Activated CD8-positive, alpha-beta T cell treated with anti-CD3 and anti-CD28 coated beads, Interleukin-2, amount 10 ng/mL, durations not matched to agents 7 days and 5 days (primary cell): ENCODE results near the gene VAV3. TPM values are rescaled to one million over a fixed set of nuclear protein-coding genes. Genes with fewer than 3 reads are reported as not detected.
"Not testable (repeated sequence)": the region's sequence is repeated elsewhere in the genome, so short reads cannot be mapped to it uniquely, and the experiment has no call there.

Experiments used
- ATAC-seq: fragments of 150-1000 bp; cut with Tn5 transposase; one replicate; pipeline ENCODE4 v1.10.0; 2021; ENCODE audit warnings: moderate library complexity
- CTCF ChIA-PET: fragments of 350-600 bp; sonication (Branson Sonifier 250); formaldehyde crosslinking; loops from one replicate; lab custom pipeline; 2021; ENCODE audit warnings: antibody characterized with exemption; lab: Charles Lee
- POLR2A ChIA-PET: fragments of 350-600 bp; sonication (Branson Sonifier 250); formaldehyde crosslinking; loops from one replicate; lab custom pipeline; 2021; ENCODE audit warnings: antibody characterized with exemption; lab: Charles Lee
- DNase-seq: peaks from one replicate; pipeline ENCODE4 v3.0.0-alpha.2; 2020
- H3K27ac Mint-ChIP-seq: one replicate; pipeline ENCODE4 v1.8.0; 2021; ENCODE audit warnings: mild to moderate bottlenecking, mixed read lengths
- H3K27me3 Mint-ChIP-seq: one replicate; pipeline ENCODE4 v1.8.0; 2021; ENCODE audit warnings: low read depth, mixed read lengths
- H3K36me3 Mint-ChIP-seq: one replicate; pipeline ENCODE4 v1.8.0; 2021; ENCODE audit warnings: low read depth, mixed read lengths
- H3K4me1 Mint-ChIP-seq: one replicate; pipeline ENCODE4 v1.8.0; 2021; ENCODE audit warnings: low read depth, mixed read lengths
- H3K4me3 Mint-ChIP-seq: one replicate; pipeline ENCODE4 v1.8.0; 2021; ENCODE audit warnings: mild to moderate bottlenecking, mixed read lengths
- H3K9me3 Mint-ChIP-seq: one replicate; pipeline ENCODE4 v1.8.0; 2022; ENCODE audit warnings: mixed read lengths; ENCODE audit not compliant: insufficient read depth
- total RNA-seq, 2 experiments: library from RNA; stranded (reverse); gene quantifications; one replicate each; pipeline ENCODE4 v1.2.3, GENCODE V29; 2021

Gene VAV3
- total RNA-seq, 2 experiments from 2014 or later: 5.2 to 6.9 TPM

DNA sequence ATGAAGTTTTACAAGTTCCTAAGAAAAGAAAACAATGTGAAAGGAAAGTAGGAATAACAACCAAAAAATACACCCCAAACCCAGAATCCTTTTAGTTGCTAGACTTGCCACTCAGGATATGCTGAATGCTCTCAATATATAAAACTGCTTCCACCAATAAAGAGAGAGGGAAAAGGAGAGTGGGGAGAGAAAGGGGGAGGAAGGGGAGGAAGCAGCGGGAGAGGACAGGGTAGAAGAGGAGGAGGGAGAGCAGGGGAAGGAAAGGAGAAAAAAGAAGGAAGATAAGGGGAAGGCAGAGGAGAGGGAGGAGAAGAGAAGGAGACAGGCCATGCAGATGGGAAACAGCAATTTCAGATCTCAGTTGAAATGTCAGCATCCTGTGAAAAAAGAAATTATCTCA lies 198.4 kb downstream of the VAV3 start:
- Mint-ChIP-seq H3K27me3 (no peaks in the 10 kb centered on the region), H3K27ac (no peak overlapping the region), H3K9me3 (no peaks in the 10 kb centered on the region), H3K4me3 (no peak overlapping the region), H3K4me1 (no peaks in the 10 kb centered on the region), H3K36me3 (no peaks in the 10 kb centered on the region)
- DNase-seq (no peak), ATAC-seq (no peak)
- POLR2A ChIA-PET: no interaction called here
- CTCF ChIA-PET: interaction anchor here (0.8 to 2.0 kb wide), 2 partner anchors 16 to 359 kb away, joined by 3 to 4 read pairs; no protein-coding TSS in a partner anchor

GRCh38 chr1:107762751-107763390 lies 202.1 kb downstream of the VAV3 start:
- DNase-seq (no peak), ATAC-seq (no peak)
- H3K4me1 Mint-ChIP-seq: no peaks in the 10 kb centered on the region
- POLR2A ChIA-PET: no interaction called here
- H3K36me3 Mint-ChIP-seq: peaks cover 2% of the 10 kb centered on the region
- H3K27ac Mint-ChIP-seq: no peak overlapping the region
- H3K9me3 Mint-ChIP-seq: no peaks in the 10 kb centered on the region
- CTCF ChIA-PET: interaction anchor here (0.6 to 1.1 kb wide), 3 partner anchors 15 to 180 kb away, joined by 3 read pairs; no protein-coding TSS in a partner anchor
- H3K4me3 Mint-ChIP-seq: no peak overlapping the region
- H3K27me3 Mint-ChIP-seq: no peaks in the 10 kb centered on the region

DNA sequence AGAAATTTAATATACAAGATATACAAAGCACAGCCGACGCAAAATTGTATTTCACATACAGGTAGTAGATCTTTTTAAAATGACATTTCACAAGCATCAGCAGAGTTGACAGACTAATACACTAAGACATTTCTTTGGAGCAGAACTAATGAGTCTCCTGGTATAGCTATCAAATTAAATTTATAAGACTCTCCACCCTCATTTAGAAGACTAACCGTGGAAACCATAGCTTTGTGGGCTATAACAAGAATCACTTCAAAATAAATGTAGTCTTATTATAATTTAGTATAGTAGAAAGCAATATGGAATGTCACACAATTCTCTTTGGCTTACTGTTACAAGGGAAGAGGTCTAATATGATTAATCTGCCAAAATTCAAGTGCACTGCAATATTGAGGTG lies 204.9 kb downstream of the VAV3 start:
- DNase-seq (no peak), ATAC-seq (no peak)
- Mint-ChIP-seq H3K4me1 (no peaks in the 10 kb centered on the region), H3K9me3 (no peaks in the 10 kb centered on the region), H3K36me3 (peaks cover 2% of the 10 kb centered on the region), H3K27me3 (no peaks in the 10 kb centered on the region), H3K27ac (no peak overlapping the region), H3K4me3 (no peak overlapping the region)
- ChIA-PET POLR2A (no interaction called here), CTCF (interaction anchor here (0.9 kb wide), 1 partner anchor 9 kb away, joined by 3 read pairs; no protein-coding TSS in a partner anchor)

GRCh38 chr1:107750364-107750959 lies 214.5 kb downstream of the VAV3 start:
- Mint-ChIP-seq H3K27ac (no peak overlapping the region), H3K4me1 (no peaks in the 10 kb centered on the region), H3K27me3 (no peaks in the 10 kb centered on the region), H3K9me3 (no peaks in the 10 kb centered on the region), H3K36me3 (no peaks in the 10 kb centered on the region), H3K4me3 (no peak overlapping the region)
- CTCF ChIA-PET: interaction anchor here (0.7 to 1.6 kb wide), 6 partner anchors 8 to 319 kb away, joined by 3 to 4 read pairs (median 4); no protein-coding TSS in a partner anchor
- POLR2A ChIA-PET: no interaction called here
- no peak for ATAC-seq
- DNase-seq: peak; percentile 49

DNA sequence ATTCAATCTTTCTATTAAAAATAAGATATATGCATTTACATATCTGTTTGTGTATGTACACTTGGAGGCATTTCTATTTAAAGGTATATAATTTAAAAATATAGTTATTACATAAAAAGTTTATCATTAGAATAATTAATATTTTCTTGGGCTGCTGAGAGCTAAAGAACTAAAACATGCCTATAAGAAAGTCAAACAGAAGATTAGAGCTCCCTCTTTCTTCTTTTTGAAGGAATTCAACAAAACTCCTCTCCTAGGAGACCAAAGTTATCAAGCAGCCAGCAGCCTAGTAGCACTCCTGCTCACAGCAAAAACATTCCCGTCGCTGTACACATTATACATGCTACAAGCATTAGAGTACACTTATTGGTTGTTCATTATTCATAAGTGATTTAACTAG lies 216.4 kb downstream of the VAV3 start:
- ATAC-seq: no peak
- no peak for DNase-seq
- POLR2A ChIA-PET: no interaction called here
- Mint-ChIP-seq H3K9me3 (no peaks in the 10 kb centered on the region), H3K27ac (no peak overlapping the region), H3K36me3 (no peaks in the 10 kb centered on the region), H3K4me1 (no peaks in the 10 kb centered on the region), H3K4me3 (no peak overlapping the region), H3K27me3 (no peaks in the 10 kb centered on the region)
- CTCF ChIA-PET: interaction anchor here (0.7 to 2.9 kb wide), 4 partner anchors 14 to 317 kb away, joined by 3 to 20 read pairs (median 4); no protein-coding TSS in a partner anchor

GRCh38 chr1:107741242-107741641 lies 223.7 kb downstream of the VAV3 start:
- Mint-ChIP-seq H3K27ac (no peak overlapping the region), H3K9me3 (no peaks in the 10 kb centered on the region), H3K4me1 (no peaks in the 10 kb centered on the region), H3K27me3 (no peaks in the 10 kb centered on the region), H3K4me3 (no peak overlapping the region), H3K36me3 (peaks cover 2% of the 10 kb centered on the region)
- DNase-seq: no peak
- POLR2A ChIA-PET: no interaction called here
- no peak for ATAC-seq
- CTCF ChIA-PET: interaction anchor here (1.2 kb wide), 1 partner anchor 10 kb away, joined by 4 read pairs; no protein-coding TSS in a partner anchor

DNA sequence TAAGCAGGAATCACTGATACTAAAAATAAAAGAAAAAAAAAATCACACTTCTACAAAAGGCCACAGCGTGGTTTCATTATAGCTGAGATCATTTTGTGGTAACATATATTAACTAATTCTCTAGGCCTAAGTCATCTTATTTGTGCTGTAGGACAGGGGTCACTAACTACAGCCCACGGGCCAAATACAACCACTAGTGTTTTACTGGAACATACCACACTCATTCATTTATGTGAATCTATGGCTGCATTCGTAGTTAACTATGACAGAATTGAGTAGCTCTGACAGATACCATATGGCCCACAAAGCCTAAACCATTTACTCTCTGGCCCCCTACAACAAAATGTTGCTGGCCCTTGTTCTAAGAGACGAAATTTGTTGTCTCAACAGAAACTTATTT lies 224.4 kb downstream of the VAV3 start:
- Mint-ChIP-seq H3K36me3 (peaks cover 2% of the 10 kb centered on the region), H3K27ac (no peak overlapping the region), H3K9me3 (no peaks in the 10 kb centered on the region), H3K4me1 (no peaks in the 10 kb centered on the region), H3K4me3 (no peak overlapping the region), H3K27me3 (no peaks in the 10 kb centered on the region)
- CTCF ChIA-PET: interaction anchor here (1.2 kb wide), 1 partner anchor 10 kb away, joined by 4 read pairs; no protein-coding TSS in a partner anchor
- ATAC-seq (no peak), DNase-seq (no peak)
- POLR2A ChIA-PET: interaction anchor here (0.6 kb wide), 2 partner anchors 18 to 542 kb away, joined by 3 read pairs; no protein-coding TSS in a partner anchor

GRCh38 chr1:107739651-107740050 lies 225.3 kb downstream of the VAV3 start:
- ChIA-PET CTCF (no interaction called here), POLR2A (no interaction called here)
- H3K27ac Mint-ChIP-seq: no peak overlapping the region
- no peaks in the 10 kb centered on the region for H3K9me3 Mint-ChIP-seq
- no peak overlapping the region for H3K4me3 Mint-ChIP-seq
- ATAC-seq (no peak), DNase-seq (no peak)
- no peaks in the 10 kb centered on the region for H3K4me1 Mint-ChIP-seq
- H3K27me3 Mint-ChIP-seq: no peaks in the 10 kb centered on the region
- peaks cover 2% of the 10 kb centered on the region for H3K36me3 Mint-ChIP-seq

DNA sequence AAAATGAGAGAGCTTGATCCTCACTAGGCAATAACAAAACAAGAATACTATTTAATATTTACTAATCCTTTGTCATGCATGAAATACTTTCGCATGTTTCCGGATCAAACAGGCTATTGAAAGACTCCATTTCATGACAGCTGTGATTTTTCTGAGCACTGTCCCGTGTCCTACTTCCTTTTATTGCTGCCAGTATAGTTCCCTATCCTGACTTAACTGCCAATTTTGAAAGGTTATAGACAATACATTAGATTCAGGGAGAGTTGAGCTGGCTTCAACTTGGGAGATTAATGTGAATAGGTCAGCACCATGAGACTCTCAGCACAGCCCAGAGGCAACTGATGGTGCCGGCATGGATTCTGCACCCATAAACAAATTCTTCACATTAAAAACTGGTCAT lies 225.8 kb downstream of the VAV3 start:
- ChIA-PET POLR2A (no interaction called here), CTCF (no interaction called here)
- H3K9me3 Mint-ChIP-seq: no peaks in the 10 kb centered on the region
- H3K4me1 Mint-ChIP-seq: no peaks in the 10 kb centered on the region
- no peak overlapping the region for H3K4me3 Mint-ChIP-seq
- H3K36me3 Mint-ChIP-seq: peaks cover 2% of the 10 kb centered on the region
- H3K27ac Mint-ChIP-seq: no peak overlapping the region
- no peak for ATAC-seq
- H3K27me3 Mint-ChIP-seq: no peaks in the 10 kb centered on the region
- DNase-seq: no peak

DNA sequence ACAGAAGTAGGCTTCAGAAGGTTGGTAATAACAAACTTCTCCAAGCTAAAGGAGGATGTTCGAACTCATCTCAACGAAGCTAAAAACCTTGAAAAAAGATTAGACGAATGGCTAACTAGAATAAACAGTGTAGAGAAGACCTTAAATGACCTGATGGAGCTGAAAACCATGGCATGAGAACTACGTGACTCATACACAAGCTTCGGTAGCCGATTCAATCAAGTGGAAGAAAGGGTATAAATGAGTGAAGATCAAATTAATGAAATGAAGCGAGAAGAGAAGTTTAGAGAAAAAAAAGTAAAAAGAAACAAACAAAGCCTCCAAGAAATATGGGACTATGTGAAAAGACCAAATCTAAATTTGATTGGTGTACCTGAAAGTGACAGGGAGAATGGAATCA lies 231.6 kb downstream of the VAV3 start:
- H3K4me1 Mint-ChIP-seq, H3K27ac Mint-ChIP-seq, POLR2A ChIA-PET, H3K4me3 Mint-ChIP-seq, H3K9me3 Mint-ChIP-seq, CTCF ChIA-PET, H3K27me3 Mint-ChIP-seq, DNase-seq, ATAC-seq, H3K36me3 Mint-ChIP-seq: not testable (repeated sequence)

DNA sequence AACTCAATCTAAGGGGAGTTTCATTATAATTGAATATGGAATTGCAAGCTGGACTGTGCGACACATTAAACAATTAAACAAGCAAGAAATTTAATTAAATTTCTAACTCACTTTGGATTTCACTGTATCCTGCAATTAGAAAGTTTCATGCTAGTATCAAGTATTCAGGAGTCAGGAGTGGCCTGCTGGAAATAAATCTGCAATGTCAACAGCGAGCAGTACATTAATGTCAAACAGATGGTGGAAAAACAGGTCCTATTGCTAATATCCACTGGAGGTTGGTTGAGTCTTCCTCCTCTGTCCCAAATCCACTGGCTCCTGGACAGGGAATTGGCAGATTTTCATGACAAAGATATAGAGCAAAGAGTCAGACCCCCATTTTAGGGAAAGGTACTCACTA lies 237.1 kb downstream of the VAV3 start:
- no peaks in the 10 kb centered on the region for H3K4me1 Mint-ChIP-seq
- H3K4me3 Mint-ChIP-seq: no peak overlapping the region

DNA sequence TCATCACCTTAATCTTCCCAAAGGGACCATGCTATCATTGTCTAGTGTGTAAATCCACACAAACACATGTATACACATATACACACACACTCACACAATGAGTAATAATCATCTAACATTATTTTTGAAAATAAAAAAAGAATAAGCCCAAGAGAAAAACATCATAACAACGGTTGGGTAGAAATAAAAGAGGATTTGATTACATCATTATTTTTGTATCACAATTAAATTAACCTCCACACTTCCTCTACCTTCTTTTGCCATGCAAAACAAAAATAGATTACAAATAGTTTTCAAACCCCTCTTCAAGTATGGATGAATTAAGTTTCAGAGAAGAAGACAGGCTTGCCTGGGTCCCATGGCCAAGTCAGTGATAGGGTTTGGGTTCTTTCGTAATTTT lies 238.1 kb downstream of the VAV3 start:
- H3K9me3 Mint-ChIP-seq: no peaks in the 10 kb centered on the region
- H3K36me3 Mint-ChIP-seq: no peaks in the 10 kb centered on the region
- no peak overlapping the region for H3K4me3 Mint-ChIP-seq
- ATAC-seq (no peak), DNase-seq (no peak)
- no peaks in the 10 kb centered on the region for H3K4me1 Mint-ChIP-seq
- CTCF ChIA-PET: no interaction called here
- POLR2A ChIA-PET: no interaction called here
- no peaks in the 10 kb centered on the region for H3K27me3 Mint-ChIP-seq
- H3K27ac Mint-ChIP-seq: no peak overlapping the region

More for the DNA sequence above, 237.1 kb downstream of the VAV3 start:
- POLR2A ChIA-PET: interaction anchor here (0.6 kb wide), 1 partner anchor 425 kb away, joined by 3 read pairs; no protein-coding TSS in a partner anchor
- no peak for ATAC-seq
- Mint-ChIP-seq H3K27ac (no peak overlapping the region), H3K9me3 (no peaks in the 10 kb centered on the region), H3K27me3 (no peaks in the 10 kb centered on the region), H3K36me3 (no peaks in the 10 kb centered on the region)
- DNase-seq: no peak
- CTCF ChIA-PET: no interaction called here
